ENCODE measurements around the gene TERT. TPM values are rescaled to one million over a fixed set of nuclear protein-coding genes. Genes with fewer than 3 reads are reported as not detected.

The TERT gene
- total and polyA plus RNA-seq, 2 of the 13 experiments (the other 11 are each of a cell fraction or from before 2014, with no cell fraction given) = 4.3 to 5.9 TPM

- TF ChIP-seq NCOA5 (CRISPR knock-in tag; IDR thresholded peaks at IDR 0.05) = no peak
- TF ChIP-seq ZNF253 (CRISPR knock-in tag; IDR thresholded peaks at IDR 0.05; ENCODE audit: borderline replicate concordance) = peak; percentile 41; the same call in 1 of the 2 replicates
- TF ChIP-seq ZNF331 (CRISPR knock-in tag; IDR thresholded peaks at IDR 0.05) = peak; percentile 84
- TF ChIP-seq EZH2 (conservative IDR thresholded peaks at IDR 0.05; ENCODE audit: low read depth, low read length) = 0 out of 2 replicates have a peak, but pooled peaks have one; percentile 54
- TF ChIP-seq KDM5B (CRISPR knock-in tag; IDR thresholded peaks at IDR 0.05; ENCODE audit: borderline replicate concordance) = peak; percentile 65; the same call in 1 of the 2 replicates
- TF ChIP-seq PBX3 (CRISPR knock-in tag; IDR thresholded peaks at IDR 0.05; ENCODE audit: borderline replicate concordance) = peak; percentile 88
- no peak for TF ChIP-seq CENPX (CRISPR knock-in tag; IDR thresholded peaks at IDR 0.05)
- TF ChIP-seq ZBTB37 (CRISPR knock-in tag; IDR thresholded peaks at IDR 0.05) = no peak
- no peak for TF ChIP-seq ZNF33A (CRISPR knock-in tag; IDR thresholded peaks at IDR 0.05; ENCODE audit: borderline replicate concordance)
- no peak for TF ChIP-seq ZNF768 (CRISPR knock-in tag; IDR thresholded peaks at IDR 0.05)
- no peak for TF ChIP-seq SUZ12 (IDR thresholded peaks at IDR 0.05; ENCODE audit: low read depth, low read length)
- no peak for TF ChIP-seq RNF2 (conservative IDR thresholded peaks at IDR 0.05; ENCODE audit: low read depth)
- TF ChIP-seq ZNF354B (CRISPR knock-in tag; IDR thresholded peaks at IDR 0.05) = no peak
- no peak for TF ChIP-seq ZNF839 (CRISPR knock-in tag; IDR thresholded peaks at IDR 0.05; ENCODE audit: borderline replicate concordance)
- no peak for TF ChIP-seq ZNF572 (CRISPR knock-in tag; IDR thresholded peaks at IDR 0.05)
- TF ChIP-seq ZGPAT (CRISPR knock-in tag; IDR thresholded peaks at IDR 0.05) = 0 out of 2 replicates have a peak, but pooled peaks have one; percentile 41
- no peak for TF ChIP-seq MATR3 (CRISPR knock-in tag; IDR thresholded peaks at IDR 0.05)
- no peak for TF ChIP-seq CEBPB (IDR thresholded peaks at IDR 0.05; ENCODE audit: borderline replicate concordance, low read depth, low read length)
- no peak for TF ChIP-seq NFIC (IDR thresholded peaks at IDR 0.05; ENCODE audit: low read length)
- TF ChIP-seq NFKB2 (CRISPR knock-in tag; IDR thresholded peaks at IDR 0.05; ENCODE audit: borderline replicate concordance) = peak; percentile 96; the same call in 1 of the 2 replicates
- no peak for TF ChIP-seq RBAK (CRISPR knock-in tag; IDR thresholded peaks at IDR 0.05)
- peak; percentile 73 for TF ChIP-seq HDAC1 (CRISPR knock-in tag; IDR thresholded peaks at IDR 0.05)
These were observed 48.0 kb downstream of the TERT start (continued) for GRCh38 chr5:1246711-1247431.

Measured in HepG2 (cell line).